Activated naive CD4-positive, alpha-beta T cell (primary cell): Measurements from ENCODE around the gene SPATA16.
"Not testable (repeated sequence)": the region's sequence is repeated elsewhere in the genome, so short reads cannot be mapped to it uniquely, and the experiment has no call there.

Source experiments
- DNase-seq, 4 experiments: peaks; one replicate each; lab custom pipeline; 2025; lab: John Stamatoyannopoulos, UW

SPATA16 gene

DNA sequence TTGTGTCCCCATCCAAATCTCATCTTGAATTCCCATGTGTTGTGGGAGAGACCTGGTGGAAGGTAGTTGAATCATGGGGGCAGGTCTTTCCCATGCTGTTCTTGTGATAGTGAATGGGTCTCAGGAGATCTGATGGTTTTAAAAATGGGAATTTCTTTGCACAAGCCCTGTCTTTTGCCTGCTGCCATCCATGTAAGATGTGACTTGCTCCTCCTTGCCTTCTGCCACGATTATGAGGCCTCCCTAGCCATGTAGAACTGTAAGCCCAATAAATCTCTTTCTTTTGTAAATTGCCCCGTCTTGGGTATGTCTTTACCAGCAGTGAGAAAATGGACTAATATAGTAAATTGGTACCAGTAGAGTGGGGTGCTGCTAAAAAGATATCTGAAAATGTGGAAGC, 261.7 kb downstream of the SPATA16 start:
- not testable (repeated sequence) for DNase-seq

DNA sequence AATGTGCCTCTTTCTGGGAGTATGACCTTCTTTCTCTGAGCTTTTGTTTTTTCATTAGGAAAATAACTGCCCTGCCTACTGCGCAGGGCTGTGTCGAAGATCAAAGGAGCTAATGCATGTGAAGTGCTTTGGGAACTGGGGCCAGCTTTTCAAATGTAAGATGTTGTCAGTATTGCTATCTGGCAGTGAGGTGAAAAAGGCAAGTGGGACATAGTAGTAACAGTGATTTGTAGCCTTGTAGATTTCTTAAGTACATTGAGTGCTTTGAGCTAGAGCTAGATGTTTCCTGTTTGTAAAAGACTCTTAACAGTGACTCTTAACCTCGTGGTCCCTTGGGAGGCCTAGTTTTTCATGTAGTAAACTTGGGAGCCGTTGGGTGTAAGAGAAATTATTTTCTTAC, 264.0 kb downstream of the SPATA16 start:
- no peak for DNase-seq

DNA sequence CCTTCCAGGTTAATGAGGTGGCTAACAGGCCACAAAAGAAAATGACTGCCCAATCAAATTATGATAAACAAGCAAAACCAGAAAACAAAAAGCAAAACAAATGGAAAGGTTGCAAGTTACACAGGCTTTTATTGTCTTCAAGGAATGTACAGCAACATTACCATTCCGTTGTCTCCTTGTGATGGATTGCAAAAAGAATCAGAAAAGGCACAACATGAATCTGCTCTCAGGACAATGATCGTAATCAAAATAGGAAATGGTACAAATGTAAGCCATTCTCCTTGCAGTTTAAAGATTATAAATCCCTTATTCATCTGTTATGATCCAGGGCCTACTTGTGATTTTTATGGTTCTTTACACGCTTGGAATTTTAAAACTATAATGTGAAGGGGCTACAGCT, 264.7 kb downstream of the SPATA16 start:
- DNase-seq = no peak

DNA sequence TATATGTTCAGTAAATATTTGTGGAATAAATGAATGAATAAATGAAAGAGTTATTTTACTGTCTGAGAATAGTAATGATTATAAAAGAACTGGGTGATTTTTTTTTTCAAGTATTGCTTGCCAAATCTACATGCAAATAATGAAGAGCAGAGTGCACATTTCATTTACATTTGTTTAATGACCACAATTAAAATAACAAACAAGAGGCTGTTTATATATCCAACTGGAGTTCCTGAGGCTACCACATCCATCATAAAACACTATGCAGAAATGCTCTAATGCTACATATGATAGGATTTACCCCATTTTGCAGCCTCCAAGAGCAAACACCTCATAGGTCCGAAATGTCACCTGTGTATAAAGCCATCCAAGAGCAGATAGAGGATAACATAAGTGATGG, 266.0 kb downstream of the SPATA16 start:
- no peak for DNase-seq

DNA sequence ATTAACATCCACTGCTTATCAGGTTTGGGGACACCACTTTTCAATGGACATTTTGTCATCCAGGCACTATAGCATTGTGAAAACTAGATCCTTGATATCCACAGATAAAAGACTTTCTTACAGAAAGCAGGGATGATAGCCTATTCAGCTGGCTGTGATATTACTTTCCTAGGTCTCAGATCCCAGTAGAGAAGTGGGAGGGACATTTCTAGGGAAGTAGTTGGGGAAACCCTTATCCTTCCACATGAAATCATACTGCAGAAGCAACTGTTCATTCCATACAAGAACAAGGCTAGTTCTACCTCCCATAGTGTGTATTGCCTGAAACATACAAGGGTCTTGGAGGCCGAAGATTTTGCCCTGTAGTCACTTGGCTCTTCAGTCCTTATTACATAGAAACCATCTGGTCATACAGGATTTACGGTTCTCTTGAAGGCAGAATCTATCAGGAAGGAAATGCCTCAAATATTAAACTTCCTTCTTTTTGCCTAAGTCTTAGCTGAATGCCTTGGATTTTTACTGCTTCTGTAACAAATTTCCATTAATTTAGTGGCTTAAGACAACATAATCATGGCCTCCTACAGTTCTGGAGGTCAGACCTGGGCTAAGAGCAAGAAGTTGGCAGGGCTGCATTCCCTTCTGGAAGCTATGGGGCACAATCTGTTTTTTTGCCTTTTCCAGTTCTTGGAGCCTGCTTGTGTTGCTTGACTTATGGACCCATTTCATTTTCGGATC, 271.1 kb downstream of the SPATA16 start:
- DNase-seq = no peak

DNA sequence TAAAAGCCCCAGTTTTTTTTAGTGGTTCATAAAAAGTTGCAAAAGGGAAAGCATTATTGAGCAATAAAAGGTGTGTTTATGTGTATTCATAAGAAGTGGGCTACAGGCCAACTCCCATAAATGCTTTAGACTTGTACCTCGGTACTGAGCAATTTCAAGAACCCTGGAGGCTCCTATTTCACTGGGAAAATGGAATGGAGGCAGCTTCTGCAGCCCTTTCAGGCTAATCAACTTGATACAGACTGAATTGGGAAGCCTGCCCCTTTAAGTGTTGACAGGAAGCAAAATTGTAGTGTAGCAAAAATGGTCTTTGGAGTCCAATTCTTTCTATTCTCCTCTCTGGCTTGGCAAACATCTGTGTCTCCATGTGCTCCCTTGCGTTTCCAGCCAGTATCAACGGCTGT, 271.7 kb downstream of the SPATA16 start:
- no peak for DNase-seq

DNA sequence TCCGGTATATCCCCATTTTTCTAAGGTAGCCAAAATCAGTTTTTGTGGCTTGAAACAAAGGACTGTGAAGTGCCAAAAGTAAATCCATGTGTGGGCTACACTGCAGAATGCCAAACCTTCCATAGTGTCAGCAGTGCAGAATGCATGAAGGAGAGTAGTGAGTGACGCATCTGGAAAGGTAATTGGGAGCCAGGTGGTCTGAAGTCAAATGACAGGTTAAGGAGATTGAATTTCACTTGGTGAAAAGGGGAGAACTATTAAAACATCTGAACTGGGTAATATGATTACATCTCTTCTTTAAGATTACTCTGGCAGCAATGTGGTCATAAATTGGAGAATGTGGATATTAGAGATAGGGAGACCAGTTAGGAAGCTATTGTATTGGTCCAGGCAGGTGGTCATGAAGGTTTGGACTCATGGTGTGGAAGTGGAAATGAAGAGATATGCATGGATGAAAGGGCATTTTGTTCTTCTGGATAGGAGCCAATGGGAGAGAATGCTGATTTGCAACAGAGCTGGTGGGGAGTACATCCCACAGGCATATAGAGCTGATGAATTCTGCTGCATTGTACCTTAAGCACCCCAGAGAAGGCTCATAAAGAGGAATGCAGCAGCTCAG, 272.3 kb downstream of the SPATA16 start:
- no peak for DNase-seq

DNA sequence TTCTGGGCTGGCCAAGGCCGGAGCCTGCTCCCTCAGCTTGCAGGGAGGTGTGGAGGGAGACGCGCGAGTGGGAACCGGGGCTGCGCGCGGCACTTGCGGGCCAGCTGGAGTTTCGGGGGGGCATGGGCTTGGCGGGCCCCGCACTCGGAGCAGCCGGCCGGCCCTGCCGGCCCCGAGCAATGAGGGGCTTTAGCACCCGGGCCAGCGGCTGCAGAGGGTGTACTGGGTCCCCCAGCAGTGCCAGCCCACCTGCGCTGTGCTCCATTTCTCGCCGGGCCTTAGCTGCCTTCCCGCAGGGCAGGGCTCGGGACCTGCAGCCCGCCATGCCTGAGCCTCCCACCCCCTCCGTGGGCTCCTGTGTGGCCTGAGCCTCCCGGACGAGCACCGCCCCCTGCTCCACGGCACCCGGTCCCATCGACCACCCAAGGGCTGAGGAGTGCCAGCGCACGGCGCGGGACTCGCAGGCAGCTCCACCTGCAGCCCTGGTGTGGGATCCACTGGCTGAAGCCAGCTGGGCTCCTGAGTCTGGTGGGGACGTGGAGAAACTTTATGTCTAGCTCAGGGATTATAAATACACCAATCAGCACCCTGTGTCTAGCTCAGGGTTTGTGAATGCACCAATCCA, 274.2 kb downstream of the SPATA16 start:
- not testable (repeated sequence) for DNase-seq

DNA sequence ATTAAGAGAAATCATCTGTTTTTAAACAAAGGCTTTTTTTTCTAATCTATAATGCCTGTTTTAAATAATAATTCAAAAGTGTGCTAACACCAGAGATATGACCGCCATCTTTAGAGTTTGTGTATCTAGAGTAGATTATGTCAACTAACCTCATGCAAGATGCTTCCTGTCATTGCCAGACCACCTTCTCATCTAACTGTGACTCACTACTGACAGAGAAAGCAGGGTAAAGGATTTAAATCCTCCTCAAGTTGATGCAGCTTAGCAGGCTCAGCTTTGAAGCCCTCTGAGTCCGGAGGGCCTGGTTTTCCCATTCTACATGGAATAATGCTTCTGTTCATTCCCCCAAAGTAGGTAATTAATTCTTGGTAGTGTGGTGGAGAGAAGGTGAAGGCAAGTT, 282.0 kb downstream of the SPATA16 start:
- DNase-seq = no peak

DNA sequence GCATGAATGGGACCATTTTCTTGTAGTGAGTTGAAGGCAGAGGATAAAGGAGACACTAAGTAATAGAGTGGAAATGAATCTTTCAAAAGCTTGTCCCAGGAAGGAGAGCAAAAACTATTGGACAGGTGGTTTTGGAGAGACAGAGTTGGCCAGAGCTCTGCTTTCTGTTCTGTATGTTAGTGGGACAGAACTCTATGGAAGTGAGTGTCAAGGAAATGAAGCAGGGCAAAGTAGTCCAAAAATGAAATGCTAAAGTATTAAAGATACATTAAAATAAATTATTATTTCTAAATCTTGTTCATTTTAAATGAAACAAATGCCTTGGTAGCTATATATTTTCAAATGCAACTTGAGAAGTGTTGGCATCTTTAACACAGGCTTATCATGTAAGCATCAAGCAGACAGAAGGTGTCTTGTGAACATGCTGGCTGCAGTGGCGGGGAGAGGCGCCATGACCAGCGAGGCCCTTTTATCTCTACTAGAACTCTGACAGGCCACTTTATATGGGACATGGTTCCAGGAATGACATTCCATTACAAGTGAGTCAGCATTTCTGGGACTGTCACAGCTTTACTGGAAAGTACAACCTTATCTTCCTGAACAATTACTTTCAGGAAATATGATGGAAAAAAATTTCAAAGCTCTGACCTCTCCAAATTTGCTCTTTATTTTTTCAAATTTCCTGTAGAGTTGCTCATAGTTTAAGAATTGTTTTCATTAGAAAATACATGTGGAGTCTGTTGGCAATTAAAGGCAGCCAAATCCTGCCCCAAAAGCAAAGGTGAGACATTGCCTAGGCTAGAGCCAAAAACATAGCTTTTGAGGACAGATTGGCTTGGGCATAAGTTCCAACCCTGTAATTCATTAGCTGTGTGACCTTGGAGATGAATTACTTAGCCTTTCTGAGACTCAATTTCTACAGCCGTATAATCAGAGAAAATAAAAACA, 284.0 kb downstream of the SPATA16 start:
- no peak for DNase-seq

DNA sequence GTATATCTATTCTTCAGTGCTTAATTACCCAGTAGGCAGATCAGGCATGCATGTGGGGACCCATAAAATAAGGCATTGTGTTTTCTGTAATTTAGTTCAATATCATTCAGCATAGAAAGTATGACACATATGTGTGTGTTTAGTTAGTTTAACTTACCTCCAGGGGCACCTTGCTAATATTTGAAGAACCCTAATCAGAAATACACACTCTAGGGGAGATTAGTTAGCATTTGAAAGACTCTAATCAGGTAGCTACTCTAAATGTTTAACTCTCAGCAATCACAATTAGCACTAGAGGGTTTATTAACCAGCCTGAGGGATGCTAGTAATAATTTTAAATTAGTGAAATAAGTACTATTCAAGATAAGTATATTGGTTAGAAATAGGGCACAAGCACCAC, 286.0 kb downstream of the SPATA16 start:
- no peak for DNase-seq

DNA sequence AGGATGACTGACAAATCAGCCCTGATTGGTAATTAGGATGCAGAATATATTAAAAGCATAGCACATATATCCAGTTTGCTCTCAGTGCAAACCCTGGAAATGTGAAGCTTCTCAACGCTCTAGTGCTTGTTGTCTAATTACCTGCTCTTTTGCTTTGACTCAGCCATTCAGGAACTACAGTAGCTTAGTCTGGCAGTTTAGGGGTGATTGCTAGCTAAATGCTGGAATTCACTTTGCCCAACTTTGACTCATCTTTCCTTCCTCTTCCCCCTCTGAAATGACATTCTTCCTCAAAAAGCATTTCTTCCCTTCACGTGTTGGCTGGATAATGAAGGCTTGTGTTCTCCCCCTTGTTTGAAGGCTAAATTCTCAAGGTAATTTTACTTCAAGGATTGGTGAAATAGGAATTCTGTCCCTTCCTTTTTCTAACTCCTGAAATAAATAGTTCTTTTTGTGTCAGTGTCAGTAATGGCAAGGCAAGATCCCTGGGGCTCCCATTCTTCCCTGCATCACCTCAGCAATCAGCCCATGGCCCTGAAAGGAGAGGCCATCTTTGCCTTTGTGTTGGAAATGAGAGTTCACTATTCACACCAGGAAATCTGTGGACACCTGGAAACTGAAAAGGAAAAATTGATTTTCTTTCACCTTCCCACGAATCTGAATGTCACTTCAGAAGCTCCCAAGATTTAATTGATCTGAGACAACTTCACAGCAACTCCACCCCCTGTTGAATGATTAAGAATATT, 286.9 kb downstream of the SPATA16 start:
- DNase-seq = no peak

DNA sequence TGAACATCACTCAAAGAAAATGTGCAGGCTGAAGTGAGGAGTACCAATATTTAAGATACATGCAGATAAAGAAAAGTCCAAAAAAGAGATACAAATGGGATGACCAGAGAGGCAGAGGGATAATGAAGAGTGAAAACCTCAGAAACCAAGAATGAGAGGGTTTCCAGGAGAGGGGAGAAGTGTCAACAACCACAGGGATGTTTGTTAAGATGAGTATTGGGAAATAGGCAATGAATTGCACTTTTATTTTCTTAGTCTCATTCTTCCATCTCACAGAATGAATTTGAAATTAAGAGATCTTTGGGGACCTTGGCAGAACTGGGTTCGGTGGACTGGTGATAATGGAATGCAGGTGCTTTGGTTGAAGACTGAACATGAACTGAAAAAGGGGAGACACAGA, 288.0 kb downstream of the SPATA16 start:
- no peak for DNase-seq

DNA sequence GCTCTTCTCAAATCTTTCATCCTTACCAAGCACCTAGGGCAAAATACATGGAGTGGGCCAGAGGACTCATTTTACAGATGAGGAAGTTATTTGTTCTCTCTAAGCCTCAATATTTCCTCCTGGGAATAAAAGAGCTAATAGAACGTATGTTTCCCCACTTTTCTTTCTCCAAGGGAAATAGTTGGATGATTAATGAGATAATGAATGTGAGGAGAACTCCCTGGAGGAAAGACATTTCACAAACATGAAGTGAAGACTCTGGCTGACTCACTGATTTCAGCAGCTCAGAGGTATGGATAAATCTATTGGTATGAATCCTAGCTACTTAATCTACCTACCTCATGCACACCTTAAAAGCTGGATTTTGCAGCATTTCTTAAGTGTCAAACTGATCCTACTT, 292.1 kb downstream of the SPATA16 start:
- no peak for DNase-seq

DNA sequence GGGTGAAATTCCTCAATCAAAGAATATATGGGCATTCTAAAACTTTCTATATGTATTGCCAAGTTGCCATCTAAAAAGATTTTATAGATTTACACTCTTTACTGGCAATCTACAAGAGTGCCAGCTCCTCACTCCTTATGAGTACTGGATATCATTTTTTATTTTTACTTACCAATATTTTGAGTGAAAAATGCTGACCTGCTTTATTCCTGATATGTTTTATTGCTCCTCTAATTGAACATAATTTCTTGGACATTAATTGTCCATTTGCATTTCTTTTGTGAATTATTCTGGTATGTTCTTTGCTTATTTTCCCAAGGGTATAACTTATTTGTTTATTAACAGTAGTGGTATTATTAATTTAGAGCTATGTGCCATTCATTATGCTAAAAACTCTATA, 293.7 kb downstream of the SPATA16 start:
- no peak for DNase-seq

DNA sequence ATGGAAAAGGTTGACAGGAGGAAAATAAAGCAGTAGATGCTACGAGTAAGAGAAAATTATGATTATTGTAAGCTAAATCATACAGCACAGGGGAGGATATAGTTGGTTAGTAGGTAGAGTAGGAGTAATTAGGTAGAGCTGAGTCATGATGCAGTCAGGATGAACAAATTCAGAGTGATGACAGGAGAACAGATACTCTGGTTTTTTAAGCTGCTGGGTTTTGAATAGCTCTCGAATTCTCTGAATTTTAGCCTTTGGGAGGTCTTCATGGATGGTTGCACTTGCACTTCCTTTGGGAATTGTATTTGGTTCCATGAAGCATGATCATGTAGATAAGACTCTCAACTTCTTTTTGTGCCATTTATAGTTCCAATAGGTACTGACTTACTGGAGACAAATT, 294.3 kb downstream of the SPATA16 start:
- no peak for DNase-seq

DNA sequence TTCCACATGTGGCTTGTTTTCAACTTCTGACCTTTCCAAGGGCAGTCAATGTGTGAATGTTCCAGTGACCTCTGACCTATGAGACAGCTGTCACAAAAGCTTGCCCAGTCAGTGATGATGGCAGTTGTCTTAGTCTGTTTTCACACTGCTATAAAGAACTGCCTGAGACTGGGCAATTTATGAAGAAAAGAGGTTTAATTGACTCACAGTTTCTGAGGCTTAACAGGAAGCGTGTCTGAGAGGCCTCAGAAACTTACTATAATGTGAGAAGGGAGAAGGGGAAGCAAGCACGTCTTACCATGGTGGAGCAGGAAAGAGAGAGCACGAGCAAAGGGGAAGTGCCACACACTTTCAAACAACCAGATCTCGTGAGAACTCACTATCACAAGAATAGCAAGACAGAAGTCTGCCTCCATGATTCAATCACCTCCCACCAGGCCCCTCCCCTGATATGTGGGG, 294.9 kb downstream of the SPATA16 start:
- DNase-seq = no peak

DNA sequence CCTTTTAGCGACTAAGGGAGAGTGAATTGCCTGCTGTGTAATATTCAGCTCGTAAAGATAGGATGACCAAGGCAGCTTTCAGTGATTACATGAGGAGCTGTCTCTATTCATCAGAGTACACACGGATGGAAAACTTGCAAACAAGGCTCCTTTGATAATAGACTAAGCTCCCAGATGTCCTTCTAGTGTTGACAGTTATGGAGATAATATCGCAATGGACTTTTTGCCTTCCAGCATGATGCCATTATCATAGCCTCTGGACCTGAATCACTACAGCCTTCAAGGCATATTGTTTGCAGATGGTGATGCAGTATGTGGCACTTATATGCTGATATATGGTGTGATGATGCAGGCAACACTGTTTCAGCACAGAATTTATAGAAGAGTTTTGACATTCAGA, 296.6 kb downstream of the SPATA16 start:
- no peak for DNase-seq

DNA sequence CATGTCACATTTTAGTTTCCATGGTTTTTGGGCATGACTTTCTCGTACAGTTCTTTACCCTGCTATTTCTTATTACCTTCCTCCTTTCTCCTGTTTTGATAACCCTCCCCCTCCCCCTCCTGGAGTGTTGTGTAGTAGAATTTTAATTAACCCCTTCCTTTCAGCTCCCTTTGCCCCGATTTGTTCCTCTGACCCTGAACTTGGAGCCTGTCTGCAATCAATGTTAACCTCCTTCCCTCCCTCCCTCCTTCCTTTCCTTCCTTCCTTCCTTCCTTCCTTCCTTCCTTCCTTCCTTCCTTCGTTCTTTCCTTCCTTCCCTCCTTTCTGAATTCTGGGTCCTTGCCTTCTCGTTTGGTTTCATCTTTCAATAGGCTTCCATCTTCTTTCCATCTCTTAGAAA, 300.1 kb downstream of the SPATA16 start:
- DNase-seq = no peak

DNA sequence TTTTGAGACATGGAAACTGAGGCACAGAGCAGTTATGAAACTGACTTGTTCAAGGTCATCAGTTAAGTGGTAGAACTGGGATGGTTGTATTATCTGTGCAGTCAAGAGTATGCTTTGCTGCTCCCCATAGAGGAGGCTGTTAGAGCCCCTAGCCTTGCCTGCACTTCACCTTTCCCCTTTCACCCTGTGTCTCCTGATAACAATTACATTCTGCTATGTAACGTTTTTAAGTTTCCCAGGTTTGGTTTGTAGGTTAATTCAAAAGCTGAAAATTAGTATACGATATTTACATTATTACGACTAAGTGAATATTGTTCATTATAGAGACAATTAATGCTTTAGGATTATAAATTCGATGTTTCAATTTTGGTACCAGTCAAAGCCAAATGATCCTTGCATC, 300.6 kb downstream of the SPATA16 start:
- DNase-seq = no peak

DNA sequence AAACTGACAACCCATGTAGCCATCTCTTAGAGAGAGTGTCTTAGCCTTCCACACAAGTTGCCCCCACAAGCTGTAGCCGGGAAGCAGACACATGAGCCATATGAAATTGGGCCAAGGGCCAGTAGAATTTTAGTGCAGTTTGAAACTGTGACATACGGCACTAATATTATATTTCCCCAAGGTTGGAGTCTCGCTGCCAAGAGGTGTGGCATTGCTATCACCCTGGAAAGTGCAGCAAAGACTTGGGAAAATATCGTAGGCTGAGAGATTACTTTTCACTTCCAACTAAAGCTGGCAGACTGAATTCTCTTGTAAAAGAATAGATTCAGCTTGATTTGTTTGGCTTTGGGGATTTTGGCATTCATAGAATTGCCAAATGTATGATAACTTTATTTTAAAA, 301.4 kb downstream of the SPATA16 start:
- DNase-seq = no peak
